Gastroesophageal sphincter (tissue), 3 donors: ENCODE results near the gene RNLS.

Experiments
- CTCF ChIP-seq, 4 experiments: fragments of 200-600 bp in 2 of 4; fragments of 450-650 bp in 2 of 4; sonication (generic) in 1 of 4; IDR thresholded peaks; one replicate each; pipeline ENCODE4 v1.5.1; 2017 to 2019; ENCODE audit warnings: antibody characterized with exemption in 4 of 4, mild to moderate bottlenecking in 2 of 4, moderate library complexity in 2 of 4
- EP300 ChIP-seq: sonication (generic); formaldehyde crosslinking; IDR thresholded peaks from one replicate; pipeline ENCODE4 v1.6.1; 2017; ENCODE audit warnings: antibody characterized with exemption, mild to moderate bottlenecking
- POLR2A ChIP-seq, 2 donors: fragments of 450-650 bp; IDR thresholded peaks; one replicate each; pipeline ENCODE4 v1.6.1; 2017; ENCODE audit warnings: antibody characterized with exemption in 2 of 2, mild to moderate bottlenecking in 2 of 2, moderate library complexity in 1 of 2

GRCh38 chr10:88527245-88527644 lies 55.9 kb downstream of the RNLS start:
- no peak for TF ChIP-seq POLR2A (IDR thresholded peaks at IDR 0.05)
- no peak for TF ChIP-seq CTCF (IDR thresholded peaks at IDR 0.05)
- TF ChIP-seq EP300 = no peak
